IMR-90 (cell line): Measurements from ENCODE around the gene NARS2. TPM values are rescaled to one million over a fixed set of nuclear protein-coding genes. Genes with fewer than 3 reads are reported as not detected.

ENCODE experiments used
- ATAC-seq: fragments of 200-7000 bp; cut with Tn5 transposase; 2 replicates; pipeline ENCODE4 v1.9.1; 2020; ENCODE audit warnings: low read depth, mild to moderate bottlenecking, moderate library complexity
- BruUV-seq: library from RNA; stranded (reverse); fragments of 400-500 nt; replicated peaks from 2 replicates; lab custom pipeline; 2021; lab: Mats Ljungman, UMichigan
- CTCF ChIA-PET: fragments of 300-600 bp; formaldehyde crosslinking; extraction: SDS; loops from one replicate; lab custom pipeline; 2021; ENCODE audit warnings: antibody characterized with exemption; lab: Yijun Ruan, JAX
- POLR2A ChIA-PET: fragments of 300-600 bp; sonication (Branson Sonifier 250); formaldehyde crosslinking; loops from one replicate; lab custom pipeline; 2022; ENCODE audit warnings: antibody characterized with exemption; ENCODE audit not compliant: unreplicated experiment; lab: Charles Lee
- DNase-seq: peaks from one replicate; pipeline ENCODE4 v3.0.0; 2013
- H2AFZ ChIP-seq: replicated peaks from 2 replicates; pipeline ENCODE3; 2013; ENCODE audit warnings: low read length, mild to moderate bottlenecking; ENCODE audit not compliant: poor library complexity
- H2AK5ac ChIP-seq: 2 replicates; pipeline ENCODE4 v1.6.1; 2013; ENCODE audit warnings: low read depth, low read length, inconsistent platforms
- H2AK9ac ChIP-seq: replicated peaks from 2 replicates; pipeline ENCODE3; 2013; ENCODE audit warnings: mild to moderate bottlenecking, low read depth, low read length, moderate library complexity; ENCODE audit not compliant: poor library complexity
- H2BK120ac ChIP-seq: 2 replicates; pipeline ENCODE4 v1.6.1; 2013; ENCODE audit warnings: low read depth, low read length, inconsistent platforms
- H2BK15ac ChIP-seq: 3 replicates; pipeline ENCODE4 v1.6.1; 2013; ENCODE audit warnings: low read depth, low read length, inconsistent platforms
- H2BK20ac ChIP-seq: 2 replicates; pipeline ENCODE4 v1.6.1; 2013; ENCODE audit warnings: low read depth, mild to moderate bottlenecking, inconsistent platforms, low read length, moderate library complexity
- H2BK5ac ChIP-seq: 2 replicates; pipeline ENCODE4 v1.6.1; 2013; ENCODE audit warnings: mild to moderate bottlenecking, low read depth, low read length, inconsistent platforms; ENCODE audit not compliant: poor library complexity, severe bottlenecking
- H3K14ac ChIP-seq: replicated peaks from 2 replicates; pipeline ENCODE4 v1.6.1; 2013; ENCODE audit warnings: low read depth, low read length, inconsistent platforms
- H3K18ac ChIP-seq: 2 replicates; pipeline ENCODE4 v1.6.1; 2013; ENCODE audit warnings: low read depth, low read length, control low read depth
- H3K23ac ChIP-seq: 2 replicates; pipeline ENCODE4 v1.6.1; 2013; ENCODE audit warnings: low read depth, low read length, inconsistent platforms
- H3K27ac ChIP-seq: 2 replicates; pipeline ENCODE4 v1.5.1; 2013; ENCODE audit warnings: mild to moderate bottlenecking, control low read depth, low read length; ENCODE audit not compliant: insufficient read depth
- H3K27me3 ChIP-seq: 2 replicates; pipeline ENCODE4 v1.6.1; 2013; ENCODE audit warnings: low read length; ENCODE audit not compliant: control insufficient read depth, insufficient read depth
- H3K36me3 ChIP-seq: 2 replicates; pipeline ENCODE4 v1.6.1; 2013; ENCODE audit warnings: low read length, mixed read lengths; ENCODE audit not compliant: control insufficient read depth, insufficient read depth
- H3K4ac ChIP-seq: 2 replicates; pipeline ENCODE4 v1.6.1; 2013; ENCODE audit warnings: low read depth, low read length, inconsistent platforms
- H3K4me1 ChIP-seq: 2 replicates; pipeline ENCODE4 v1.6.1; 2013; ENCODE audit warnings: low read length, mixed read lengths; ENCODE audit not compliant: control insufficient read depth, insufficient read depth
- H3K4me2 ChIP-seq: 2 replicates; pipeline ENCODE4 v1.6.1; 2013; ENCODE audit warnings: low read depth, mild to moderate bottlenecking, control low read depth, low read length, moderate library complexity
- H3K4me3 ChIP-seq: 2 replicates; pipeline ENCODE4 v1.5.1; 2013; ENCODE audit warnings: low read depth, mild to moderate bottlenecking, control low read depth, low read length, moderate library complexity; ENCODE audit not compliant: insufficient read depth
- H3K56ac ChIP-seq: 2 replicates; pipeline ENCODE4 v1.6.1; 2013; ENCODE audit warnings: low read length, inconsistent platforms; ENCODE audit not compliant: insufficient read depth; ENCODE audit errors: extremely low read depth
- H3K79me1 ChIP-seq, 2 experiments: 2 replicates each; pipeline ENCODE4 v1.6.1; 2013; ENCODE audit warnings: low read length in 2 of 2, inconsistent platforms in 1 of 2, low read depth in 1 of 2
- H3K9ac ChIP-seq: 2 replicates; pipeline ENCODE4 v1.6.1; 2013; ENCODE audit warnings: low read depth, low read length, control low read depth
- H3K9me1 ChIP-seq: 2 replicates; pipeline ENCODE4 v1.6.1; 2013; ENCODE audit warnings: low read length, inconsistent platforms; ENCODE audit not compliant: insufficient read depth
- H3K9me3 ChIP-seq: 2 replicates; pipeline ENCODE4 v1.6.1; 2013; ENCODE audit warnings: low read length; ENCODE audit not compliant: control insufficient read depth, insufficient read depth
- H4K20me1 ChIP-seq: 2 replicates; pipeline ENCODE4 v1.6.1; 2013; ENCODE audit warnings: low read length, inconsistent platforms; ENCODE audit not compliant: insufficient read depth
- H4K5ac ChIP-seq: 2 replicates; pipeline ENCODE4 v1.6.1; 2013; ENCODE audit warnings: mild to moderate bottlenecking, low read depth, low read length, control low read depth
- H4K8ac ChIP-seq, 2 experiments: 2 replicates each; pipeline ENCODE4 v1.6.1; 2013; ENCODE audit warnings: low read depth in 2 of 2, low read length in 2 of 2, control low read depth in 1 of 2, inconsistent platforms in 1 of 2
- H4K91ac ChIP-seq: 2 replicates; pipeline ENCODE4 v1.6.1; 2013; ENCODE audit warnings: low read depth, low read length, inconsistent platforms; ENCODE audit not compliant: insufficient read depth
- CEBPB ChIP-seq: IDR thresholded peaks from 2 replicates; pipeline ENCODE4 v1.6.1; 2012; ENCODE audit warnings: low read depth, low read length, improper control_type of control experiment
- CTCF ChIP-seq: conservative IDR thresholded peaks from 2 replicates; pipeline ENCODE4 v1.5.1; 2012; ENCODE audit warnings: mild to moderate bottlenecking, low read depth, low read length, improper control_type of control experiment
- MAZ ChIP-seq: IDR thresholded peaks from 2 replicates; pipeline ENCODE4 v1.6.1; 2012; ENCODE audit warnings: low read depth, mild to moderate bottlenecking, low read length, improper control_type of control experiment, moderate library complexity, borderline replicate concordance
- SMC3 ChIP-seq: fragments of 150-350 bp; IDR thresholded peaks from 2 replicates; pipeline ENCODE4 v1.6.1; 2016; ENCODE audit warnings: low read depth, mild to moderate bottlenecking, antibody characterized with exemption, low read length, moderate library complexity
- WGBS, 2 experiments: methylation state at CpG; one replicate each; pipeline versions ENCODE4 v1.1.5 to v1.1.7; 2013; ENCODE audit warnings: missing lambda C conversion rate in 2 of 2; ENCODE audit not compliant: insufficient read length in 1 of 2; ENCODE audit errors: extremely low coverage in 2 of 2; 5-methylcytosine and 5-hydroxymethylcytosine counted together
- dilution Hi-C: fragments of 300-500 bp; cut with HindIII; formaldehyde crosslinking; loops from one replicate; pipeline ENCODE4 v1.14.3; 2018; ENCODE audit warnings: low sequenced_read_pairs; ENCODE audit not compliant: unreplicated experiment
- in situ Hi-C: fragments of 300-500 bp; cut with MboI; formaldehyde crosslinking; loops from 3 replicates; pipeline ENCODE4 v1.14.3; 2019; ENCODE audit warnings: low sequenced_read_pairs, inconsistent platforms, mixed read lengths
- intact Hi-C: fragments of 100-400 bp; cut with micrococcal nuclease; formaldehyde crosslinking; loops from 2 replicates; pipeline ENCODE4 v1.10.0; 2022
- polyA plus RNA-seq, 3 experiments: library from polyadenylated mRNA; depleted of rRNA; stranded (reverse); fragments of >200 nt; gene quantifications; 2 replicates each; pipeline ENCODE4 v1.2.3, GENCODE V29; 2012; ENCODE audit warnings: low replicate concordance in 1 of 3
- total RNA-seq: library from RNA; depleted of rRNA; stranded (reverse); fragments of >200 nt; gene quantifications from 2 replicates; pipeline ENCODE4 v1.2.3, GENCODE V29; 2012

The NARS2 gene
- total and polyA plus RNA-seq, 2 of the 4 experiments (the other 2 are of a cell fraction): 8.0 to 15.8 TPM

- no peak overlapping the region for H4K5ac ChIP-seq
- no peaks in the 10 kb centered on the region for H3K79me1 ChIP-seq
- H3K18ac ChIP-seq: no peak overlapping the region
- H3K4me1 ChIP-seq: 0 out of 2 replicates have a peak, but pooled peaks cover 2% of the 10 kb centered on the region
- no peak overlapping the region for H3K14ac ChIP-seq
- H4K20me1 ChIP-seq: no peaks in the 10 kb centered on the region
- no peaks in the 10 kb centered on the region for H3K27me3 ChIP-seq
- no peak overlapping the region for H4K91ac ChIP-seq
- ATAC-seq (peak; percentile 37; the same call in 1 of the 2 replicates), DNase-seq (no peak)
- H3K27ac ChIP-seq: no peak overlapping the region
- H3K36me3 ChIP-seq: peaks cover 2% of the 10 kb centered on the region; the same call in 1 of the 2 replicates
- in situ Hi-C loops (no loop called here), dilution Hi-C loops (no loop called here), intact Hi-C loops (loop anchor here (5.0 kb wide), 1 partner anchor 65 kb away; no protein-coding TSS in a partner anchor)
- no peak overlapping the region; the same call in 2 of the 3 replicates for H2BK15ac ChIP-seq
- H3K9ac ChIP-seq: no peak overlapping the region
- no peak overlapping the region for H3K23ac ChIP-seq
- H2BK120ac ChIP-seq: no peak overlapping the region
- ChIA-PET POLR2A (interaction anchor here (0.7 kb wide), 1 partner anchor 328 kb away, joined by 17 read pairs; no protein-coding TSS in a partner anchor), CTCF (interaction anchor here (0.5 to 1.0 kb wide), 2 partner anchors 9 to 204 kb away, joined by 3 to 4 read pairs; no protein-coding TSS in a partner anchor)
- no peaks in the 10 kb centered on the region for H3K9me1 ChIP-seq
- BruUV-seq: no TSS peak
- H3K4me2 ChIP-seq: no peak overlapping the region
- no peak overlapping the region for H2BK5ac ChIP-seq
- no peak overlapping the region for H2AK9ac ChIP-seq
- H3K4me3 ChIP-seq: no peak overlapping the region
- no peaks in the 10 kb centered on the region for H3K9me3 ChIP-seq
- H2AFZ ChIP-seq: no peak overlapping the region
- H2AK5ac ChIP-seq: no peak overlapping the region
- no peak overlapping the region for H2BK20ac ChIP-seq
- H3K56ac ChIP-seq: no peak overlapping the region
- no peak overlapping the region for H4K8ac ChIP-seq
- TF ChIP-seq MAZ: no peak
- peak; percentile 40 for TF ChIP-seq CTCF
- peak; percentile 41 for TF ChIP-seq SMC3
- TF ChIP-seq CEBPB: no peak
- WGBS, 2 experiments: no CpG with 5 or more reads among the region's 4 CpGs
- H3K4ac ChIP-seq: no peak overlapping the region
Observed at GRCh38 chr11:78432058-78432515, 142.6 kb downstream of the NARS2 start.
